OCI-LY1 (cell line): ENCODE data around the gene ANXA6.
"Not testable (repeated sequence)": the region's sequence is repeated elsewhere in the genome, so short reads cannot be mapped to it uniquely, and the experiment has no call there.

Experiments
- H2AFZ ChIP-seq: fragments of 200-600 bp; sonication (generic), shearing (Covaris generic); 2 replicates; pipeline ENCODE4 v1.6.0; 2014; ENCODE audit warnings: antibody characterized with exemption, mild to moderate bottlenecking, low read length
- H3F3A ChIP-seq: fragments of 200-600 bp; sonication (generic), shearing (Covaris generic); 2 replicates; pipeline ENCODE4 v1.6.0; 2014; ENCODE audit warnings: mild to moderate bottlenecking, antibody characterized with exemption, low read length, moderate library complexity; ENCODE audit not compliant: insufficient read depth
- H3K27ac ChIP-seq: fragments of 200-600 bp; sonication (generic); 2 replicates; pipeline ENCODE4 v1.5.1; 2014; ENCODE audit warnings: low read length, mixed run types, mild to moderate bottlenecking, low read depth; ENCODE audit not compliant: poor library complexity, severe bottlenecking
- H3K27me3 ChIP-seq: fragments of 200-600 bp; sonication (generic); 2 replicates; pipeline ENCODE4 v1.6.0; 2014; ENCODE audit warnings: antibody characterized with exemption, mild to moderate bottlenecking, low read length, moderate library complexity; ENCODE audit not compliant: insufficient read depth
- H3K36me3 ChIP-seq: fragments of 200-600 bp; sonication (generic); 2 replicates; pipeline ENCODE4 v1.6.1; 2014; ENCODE audit warnings: mild to moderate bottlenecking, antibody characterized with exemption, low read length, moderate library complexity, mixed read lengths; ENCODE audit not compliant: insufficient read depth
- H3K4me1 ChIP-seq: fragments of 200-600 bp; sonication (generic); 2 replicates; pipeline ENCODE4 v1.5.1; 2014; ENCODE audit warnings: mild to moderate bottlenecking, low read length, moderate library complexity; ENCODE audit not compliant: insufficient read depth, severe bottlenecking
- H3K4me2 ChIP-seq: fragments of 200-600 bp; sonication (generic), shearing (Covaris generic); 2 replicates; pipeline ENCODE4 v1.6.1; 2014; ENCODE audit warnings: low read length
- H3K4me3 ChIP-seq: fragments of 200-600 bp; sonication (generic); 2 replicates; pipeline ENCODE4 v1.5.1; 2014; ENCODE audit warnings: low read length, low read depth, mild to moderate bottlenecking, mixed read lengths; ENCODE audit not compliant: poor library complexity, severe bottlenecking
- H3K79me2 ChIP-seq: fragments of 200-600 bp; shearing (Covaris generic); 2 replicates; pipeline ENCODE4 v1.6.1; 2016; ENCODE audit warnings: mixed run types, low read length, mixed read lengths; ENCODE audit not compliant: insufficient read depth
- H3K9ac ChIP-seq: fragments of 200-600 bp; sonication (generic), shearing (Covaris generic); 2 replicates; pipeline ENCODE4 v1.6.1; 2014; ENCODE audit warnings: mild to moderate bottlenecking, low read length, mixed read lengths
- H3K9me2 ChIP-seq: fragments of 200-600 bp; sonication (generic), shearing (Covaris generic); 2 replicates; pipeline ENCODE4 v1.6.1; 2014; ENCODE audit warnings: low read depth, mild to moderate bottlenecking, low read length, mixed read lengths
- H3K9me3 ChIP-seq: fragments of 200-600 bp; shearing (Covaris generic); 2 replicates; pipeline ENCODE4 v1.6.1; 2014; ENCODE audit warnings: low read length, mixed read lengths
- H4K20me1 ChIP-seq: fragments of 200-600 bp; sonication (generic), shearing (Covaris generic); 2 replicates; pipeline ENCODE4 v1.6.0; 2016; ENCODE audit warnings: mild to moderate bottlenecking, low read length; ENCODE audit not compliant: insufficient read depth
- CTCF ChIP-seq: fragments of 200-600 bp; sonication (generic), shearing (Covaris generic); IDR thresholded peaks from 2 replicates; pipeline ENCODE4 v1.5.1; 2017; ENCODE audit warnings: mild to moderate bottlenecking, antibody characterized with exemption, low read length, moderate library complexity, mixed read lengths
- EZH2 ChIP-seq: fragments of 200-600 bp; sonication (generic), shearing (Covaris generic); IDR thresholded peaks from 2 replicates; pipeline ENCODE4 v1.8.0; 2017; ENCODE audit warnings: borderline replicate concordance, mixed run types, mild to moderate bottlenecking, antibody characterized with exemption, low read length, moderate library complexity, mixed read lengths

ANXA6 gene

GRCh38 chr5:151198861-151199260, 41.3 kb upstream of the ANXA6 start:
- Histone ChIP-seq H2AFZ (no peak overlapping the region), H3K9me3 (no peaks in the 10 kb centered on the region), H3K4me3 (no peak overlapping the region), H3K27ac (peak overlapping the region; percentile 94), H3K4me1 (peaks cover 51% of the 10 kb centered on the region), H3K9ac (no peak overlapping the region), H3K4me2 (no peak overlapping the region), H3K79me2 (no peaks in the 10 kb centered on the region), H3F3A (no peaks in the 10 kb centered on the region), H4K20me1 (no peaks in the 10 kb centered on the region), H3K36me3 (peaks cover 87% of the 10 kb centered on the region), H3K27me3 (no peaks in the 10 kb centered on the region), H3K9me2 (no peaks in the 10 kb centered on the region)
- TF ChIP-seq EZH2 = no peak
- TF ChIP-seq CTCF = no peak

- H3K27ac ChIP-seq = peak overlapping the region; percentile 94
- H3K9me3 ChIP-seq, H4K20me1 ChIP-seq, H3K79me2 ChIP-seq, H3K27me3 ChIP-seq, H2AFZ ChIP-seq, H3K9me2 ChIP-seq, H3K4me3 ChIP-seq, H3F3A ChIP-seq: not testable (repeated sequence)
- H3K4me2 ChIP-seq = peak overlapping the region; percentile 34
- H3K4me1 ChIP-seq = peaks cover 41% of the 10 kb centered on the region
- peaks cover 92% of the 10 kb centered on the region for H3K36me3 ChIP-seq
- peak overlapping the region; percentile 25 for H3K9ac ChIP-seq
Observed at GRCh38 chr5:151197291-151197600, 39.7 kb upstream of the ANXA6 start.

GRCh38 chr5:151196556-151197290, 39.1 kb upstream of the ANXA6 start:
- Histone ChIP-seq H3K4me2 (peak overlapping the region; percentile 34), H3K4me1 (peaks cover 41% of the 10 kb centered on the region), H4K20me1 (no peaks in the 10 kb centered on the region), H3K36me3 (peaks cover 92% of the 10 kb centered on the region), H2AFZ (no peak overlapping the region), H3K4me3 (no peak overlapping the region), H3K79me2 (peaks cover 10% of the 10 kb centered on the region; the same call in 1 of the 2 replicates), H3K27ac (peak overlapping the region; percentile 94), H3K9me2 (no peaks in the 10 kb centered on the region), H3K27me3 (no peaks in the 10 kb centered on the region), H3K9ac (peak overlapping the region; percentile 25; the same call in 1 of the 2 replicates), H3F3A (no peaks in the 10 kb centered on the region), H3K9me3 (peaks cover 4% of the 10 kb centered on the region)
- TF ChIP-seq EZH2 = no peak

GRCh38 chr5:151195622-151196021, 38.0 kb upstream of the ANXA6 start:
- H3K27ac ChIP-seq = peak overlapping the region; percentile 94

More at GRCh38 chr5:151195622-151196021, 38.0 kb upstream of the ANXA6 start:
- peaks cover 41% of the 10 kb centered on the region for H3K4me1 ChIP-seq
- no peak overlapping the region; the same call in 1 of the 2 replicates for H3K9ac ChIP-seq
- peaks cover 92% of the 10 kb centered on the region for H3K36me3 ChIP-seq
- H2AFZ ChIP-seq = no peak overlapping the region
- no peaks in the 10 kb centered on the region for H3K9me2 ChIP-seq
- H3K79me2 ChIP-seq = peaks cover 13% of the 10 kb centered on the region
- no peaks in the 10 kb centered on the region for H3K27me3 ChIP-seq
- no peaks in the 10 kb centered on the region for H3F3A ChIP-seq
- TF ChIP-seq EZH2 (no peak), CTCF (no peak)
- no peak overlapping the region for H3K4me3 ChIP-seq
- H3K9me3 ChIP-seq = peaks cover 4% of the 10 kb centered on the region
- no peaks in the 10 kb centered on the region for H4K20me1 ChIP-seq
- H3K4me2 ChIP-seq = no peak overlapping the region
